SK-N-SH treated with all-trans-retinoic acid at 6 μM for 48 hours (cell line): ENCODE measurements around the gene GPRASP3.

Experiments
- ATAC-seq: fragments of 200-7000 bp; cut with Tn5 transposase; 3 replicates; pipeline ENCODE4 v1.9.1; 2020; ENCODE audit warnings: mild to moderate bottlenecking, moderate library complexity
- ARNTL ChIP-seq: fragments of 450-650 bp; formaldehyde crosslinking; IDR thresholded peaks from 2 replicates; pipeline ENCODE4 v1.5.0; 2020; ENCODE audit warnings: low read depth, mild to moderate bottlenecking, moderate library complexity, borderline replicate concordance
- BACH2 ChIP-seq: fragments of 250-450 bp; sonication (Bioruptor Pico); IDR thresholded peaks from 2 replicates; pipeline ENCODE4 v1.9.0; 2021; ENCODE audit warnings: mild to moderate bottlenecking, borderline replicate concordance
- CSDC2 ChIP-seq: fragments of 250-450 bp; sonication (Bioruptor Pico); IDR thresholded peaks from 2 replicates; pipeline ENCODE4 v1.5.0; 2020; ENCODE audit warnings: mild to moderate bottlenecking, moderate library complexity
- CSRNP3 ChIP-seq: fragments of 250-450 bp; sonication (Bioruptor Pico); IDR thresholded peaks from 2 replicates; pipeline ENCODE4 v1.5.1; 2021; ENCODE audit warnings: mild to moderate bottlenecking, moderate library complexity
- ESRRG ChIP-seq: fragments of 250-450 bp; sonication (Bioruptor Pico); IDR thresholded peaks from 2 replicates; pipeline ENCODE4 v1.6.1; 2021; ENCODE audit warnings: mild to moderate bottlenecking
- GLIS3 ChIP-seq: fragments of 250-450 bp; sonication (Bioruptor Pico); IDR thresholded peaks from 2 replicates; pipeline ENCODE4 v1.5.0; 2020; ENCODE audit warnings: mild to moderate bottlenecking, moderate library complexity
- ISL1 ChIP-seq: fragments of 250-450 bp; sonication (Bioruptor Pico); IDR thresholded peaks from 2 replicates; pipeline ENCODE4 v2.1.2; 2022; ENCODE audit warnings: mild to moderate bottlenecking, moderate library complexity
- OSR1 ChIP-seq: fragments of 250-450 bp; sonication (Bioruptor Pico); IDR thresholded peaks from 2 replicates; pipeline ENCODE4 v1.8.0; 2022; ENCODE audit warnings: moderate library complexity, mild to moderate bottlenecking, inconsistent platforms
- PATZ1 ChIP-seq: fragments of 250-450 bp; sonication (Bioruptor Pico); IDR thresholded peaks from 2 replicates; pipeline ENCODE4 v1.8.0; 2020; ENCODE audit warnings: mild to moderate bottlenecking, moderate library complexity, borderline replicate concordance
- PPARA ChIP-seq: fragments of 250-450 bp; sonication (Bioruptor Pico); IDR thresholded peaks from 2 replicates; pipeline ENCODE4 v1.5.0; 2020; ENCODE audit warnings: mild to moderate bottlenecking, borderline replicate concordance
- RARB ChIP-seq: fragments of 250-450 bp; sonication (Bioruptor Pico); IDR thresholded peaks from 2 replicates; pipeline ENCODE4 v1.8.0; 2021; ENCODE audit warnings: mild to moderate bottlenecking, moderate library complexity
- SNAI2 ChIP-seq: fragments of 250-450 bp; sonication (Bioruptor Pico); IDR thresholded peaks from 2 replicates; pipeline ENCODE4 v1.5.0; 2020; ENCODE audit warnings: mild to moderate bottlenecking, moderate library complexity
- TCF4 ChIP-seq: fragments of 250-450 bp; sonication (Bioruptor Pico); IDR thresholded peaks from 2 replicates; pipeline ENCODE4 v1.8.0; 2021; ENCODE audit warnings: mild to moderate bottlenecking, moderate library complexity, borderline replicate concordance
- TOX ChIP-seq: fragments of 250-450 bp; sonication (Bioruptor Pico); IDR thresholded peaks from 2 replicates; pipeline ENCODE4 v1.8.0; 2021; ENCODE audit warnings: mild to moderate bottlenecking, moderate library complexity, borderline replicate concordance
- ZC3H10 ChIP-seq: fragments of 250-450 bp; sonication (Bioruptor Pico); IDR thresholded peaks from 2 replicates; pipeline ENCODE4 v1.5.1; 2021; ENCODE audit warnings: mild to moderate bottlenecking, moderate library complexity
- ZFP30 ChIP-seq: fragments of 450-650 bp; formaldehyde crosslinking; IDR thresholded peaks from 2 replicates; pipeline ENCODE4 v1.5.0; 2022; ENCODE audit warnings: mild to moderate bottlenecking, moderate library complexity
- ZNF565 ChIP-seq: fragments of 450-650 bp; formaldehyde crosslinking; conservative IDR thresholded peaks from 2 replicates; pipeline ENCODE4 v1.5.0; 2020; ENCODE audit warnings: low read depth, mild to moderate bottlenecking, moderate library complexity
- ZNF70 ChIP-seq: fragments of 450-650 bp; formaldehyde crosslinking; IDR thresholded peaks from 2 replicates; pipeline ENCODE4 v1.5.0; 2020; ENCODE audit warnings: mild to moderate bottlenecking, moderate library complexity
- ZNF8 ChIP-seq: fragments of 450-650 bp; formaldehyde crosslinking; IDR thresholded peaks from 2 replicates; pipeline ENCODE4 v1.5.0; 2020; ENCODE audit warnings: mild to moderate bottlenecking, moderate library complexity
- TF ChIP-seq, protein P1 (sequence below): fragments of 250-450 bp; sonication (Bioruptor Pico); IDR thresholded peaks from 2 replicates; pipeline ENCODE4 v1.8.0; 2021; ENCODE audit warnings: low read depth, mild to moderate bottlenecking, moderate library complexity, borderline replicate concordance
- TF ChIP-seq, protein P2 (sequence below): fragments of 250-450 bp; sonication (Bioruptor Pico); IDR thresholded peaks from 2 replicates; pipeline ENCODE4 v1.5.1; 2020; ENCODE audit warnings: low read depth, mild to moderate bottlenecking, moderate library complexity

The GPRASP3 gene

GRCh38 chrX:102765809-102766208, 45.3 kb downstream of the GPRASP3 start:
- ATAC-seq: peak; percentile 88
- TF ChIP-seq, protein P1, sequence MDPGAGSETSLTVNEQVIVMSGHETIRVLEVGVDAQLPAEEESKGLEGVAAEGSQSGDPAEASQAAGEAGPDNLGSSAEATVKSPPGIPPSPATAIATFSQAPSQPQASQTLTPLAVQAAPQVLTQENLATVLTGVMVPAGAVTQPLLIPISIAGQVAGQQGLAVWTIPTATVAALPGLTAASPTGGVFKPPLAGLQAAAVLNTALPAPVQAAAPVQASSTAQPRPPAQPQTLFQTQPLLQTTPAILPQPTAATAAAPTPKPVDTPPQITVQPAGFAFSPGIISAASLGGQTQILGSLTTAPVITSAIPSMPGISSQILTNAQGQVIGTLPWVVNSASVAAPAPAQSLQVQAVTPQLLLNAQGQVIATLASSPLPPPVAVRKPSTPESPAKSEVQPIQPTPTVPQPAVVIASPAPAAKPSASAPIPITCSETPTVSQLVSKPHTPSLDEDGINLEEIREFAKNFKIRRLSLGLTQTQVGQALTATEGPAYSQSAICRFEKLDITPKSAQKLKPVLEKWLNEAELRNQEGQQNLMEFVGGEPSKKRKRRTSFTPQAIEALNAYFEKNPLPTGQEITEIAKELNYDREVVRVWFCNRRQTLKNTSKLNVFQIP: no peak
- TF ChIP-seq ISL1 (CRISPR knock-in tag): no peak
- TF ChIP-seq BACH2 (CRISPR knock-in tag): no peak
- TF ChIP-seq, protein P2, sequence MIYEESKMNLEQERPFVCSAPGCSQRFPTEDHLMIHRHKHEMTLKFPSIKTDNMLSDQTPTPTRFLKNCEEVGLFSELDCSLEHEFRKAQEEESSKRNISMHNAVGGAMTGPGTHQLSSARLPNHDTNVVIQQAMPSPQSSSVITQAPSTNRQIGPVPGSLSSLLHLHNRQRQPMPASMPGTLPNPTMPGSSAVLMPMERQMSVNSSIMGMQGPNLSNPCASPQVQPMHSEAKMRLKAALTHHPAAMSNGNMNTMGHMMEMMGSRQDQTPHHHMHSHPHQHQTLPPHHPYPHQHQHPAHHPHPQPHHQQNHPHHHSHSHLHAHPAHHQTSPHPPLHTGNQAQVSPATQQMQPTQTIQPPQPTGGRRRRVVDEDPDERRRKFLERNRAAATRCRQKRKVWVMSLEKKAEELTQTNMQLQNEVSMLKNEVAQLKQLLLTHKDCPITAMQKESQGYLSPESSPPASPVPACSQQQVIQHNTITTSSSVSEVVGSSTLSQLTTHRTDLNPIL: no peak
- no peak for TF ChIP-seq ZNF70 (CRISPR knock-in tag)
- no peak for TF ChIP-seq OSR1 (CRISPR knock-in tag)
- TF ChIP-seq ZNF8 (CRISPR knock-in tag): no peak
- no peak for TF ChIP-seq ZC3H10 (CRISPR knock-in tag)
- TF ChIP-seq PPARA (CRISPR knock-in tag): no peak
- TF ChIP-seq RARB (CRISPR knock-in tag): no peak
- TF ChIP-seq ZNF565 (CRISPR knock-in tag): no peak

DNA sequence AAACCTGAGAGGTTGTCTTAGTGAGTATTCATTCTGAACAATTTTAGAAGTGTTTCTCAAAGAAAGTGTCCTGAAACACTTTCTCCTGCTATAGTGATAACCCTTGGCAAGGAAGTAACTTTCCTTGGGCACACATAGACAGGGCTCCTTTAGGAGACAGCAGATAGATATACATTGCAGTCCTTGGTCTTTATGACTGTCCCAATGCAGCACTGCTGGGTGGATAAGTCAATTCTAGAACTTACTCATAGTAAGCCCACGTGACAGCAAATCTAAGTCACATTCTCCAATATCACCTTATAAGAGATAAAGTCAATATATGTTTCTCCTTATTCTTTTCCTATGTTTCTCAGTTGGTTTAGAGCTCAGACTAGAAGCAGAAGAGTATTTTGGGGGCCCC, 46.7 kb downstream of the GPRASP3 start:
- no peak for TF ChIP-seq OSR1 (CRISPR knock-in tag)
- TF ChIP-seq ARNTL: no peak
- no peak for TF ChIP-seq BACH2 (CRISPR knock-in tag)
- TF ChIP-seq TOX (CRISPR knock-in tag): no peak
- no peak for TF ChIP-seq CSDC2 (CRISPR knock-in tag)
- TF ChIP-seq SNAI2: no peak
- no peak for TF ChIP-seq ZNF70 (CRISPR knock-in tag)
- TF ChIP-seq ZFP30 (CRISPR knock-in tag): no peak
- no peak for TF ChIP-seq PATZ1 (CRISPR knock-in tag)
- TF ChIP-seq, protein P2: no peak
- no peak for TF ChIP-seq GLIS3 (CRISPR knock-in tag)
- no peak for TF ChIP-seq PPARA (CRISPR knock-in tag)
- no peak for TF ChIP-seq RARB (CRISPR knock-in tag)
- ATAC-seq: no peak

DNA sequence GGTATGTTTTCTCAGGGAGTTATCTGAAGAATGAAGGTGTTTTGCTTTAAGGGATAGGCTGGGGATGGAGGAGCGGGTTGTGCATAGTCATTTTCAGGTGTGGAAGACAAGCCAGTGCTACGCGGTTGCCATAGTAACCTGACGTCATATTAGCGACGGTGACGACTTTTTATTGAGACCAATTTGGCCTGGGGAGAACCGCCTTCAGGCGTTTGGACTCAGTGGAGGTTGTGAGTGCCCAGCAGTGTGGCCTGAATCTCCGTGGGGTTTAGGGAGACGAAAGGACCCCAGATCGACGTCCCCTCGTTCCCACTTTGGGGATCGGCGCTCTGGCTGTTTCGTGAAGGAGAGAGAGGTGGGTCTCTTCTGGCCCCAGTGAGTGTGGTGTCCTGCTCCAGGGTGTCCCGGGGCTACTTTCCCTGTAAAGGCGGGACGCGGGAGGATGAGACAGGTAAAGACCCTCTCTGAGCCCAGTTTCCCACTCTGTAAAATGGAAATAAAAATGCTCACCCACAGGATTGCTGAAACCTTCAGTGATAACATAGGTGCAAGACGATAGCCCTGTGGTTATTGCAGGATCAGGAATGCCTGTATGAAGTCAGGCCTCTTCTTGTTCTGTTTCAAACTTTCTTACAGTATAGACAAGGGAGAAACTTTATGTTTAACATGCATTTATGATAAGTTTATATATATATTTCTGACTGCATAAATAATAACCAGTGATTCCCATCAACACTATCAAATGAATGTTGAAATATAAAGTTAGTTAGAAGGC, 48.6 kb downstream of the GPRASP3 start:
- no peak for TF ChIP-seq ZNF565 (CRISPR knock-in tag)
- TF ChIP-seq CSRNP3 (CRISPR knock-in tag): no peak
- TF ChIP-seq ESRRG (CRISPR knock-in tag): no peak
- no peak for TF ChIP-seq TCF4 (CRISPR knock-in tag)
- no peak for TF ChIP-seq SNAI2
- no peak for TF ChIP-seq ZNF8 (CRISPR knock-in tag)
- no peak for TF ChIP-seq ZC3H10 (CRISPR knock-in tag)
- TF ChIP-seq TOX (CRISPR knock-in tag): no peak
- no peak for TF ChIP-seq BACH2 (CRISPR knock-in tag)
- TF ChIP-seq, protein P1: no peak
- ATAC-seq: peak; percentile 61
